TTC549 (cell line): ENCODE measurements around the gene GNB3.
"Not testable (repeated sequence)": the region's sequence is repeated elsewhere in the genome, so short reads cannot be mapped to it uniquely, and the experiment has no call there.

Experiments used
- FAIRE-seq: peaks from 2 replicates; lab custom pipeline; 2012; peaks lifted over from hg19 to GRCh38; lab: Jason Lieb, UNC

GNB3 gene

GRCh38 chr12:6863033-6863432 is 22.3 kb downstream of the GNB3 start:
- no peak for FAIRE-seq

GRCh38 chr12:6863586-6864321 is 23.0 kb downstream of the GNB3 start:
- no peak for FAIRE-seq

GRCh38 chr12:6865307-6865706 is 24.6 kb downstream of the GNB3 start:
- FAIRE-seq, result not testable (repeated sequence)

- no peak for FAIRE-seq
Observed at GRCh38 chr12:6866163-6866919, 25.6 kb downstream of the GNB3 start.

GRCh38 chr12:6866920-6867412 is 26.2 kb downstream of the GNB3 start:
- FAIRE-seq, result no peak

- FAIRE-seq, result no peak
Observed at GRCh38 chr12:6867413-6868210, 26.9 kb downstream of the GNB3 start, which contains the start of gene TPI1. Gene TPI1, plus strand, starts transcription at chr12:6867531. Its CDS starts 36 bp downstream, at chr12:6867567.

- FAIRE-seq, result no peak
Observed at GRCh38 chr12:6868211-6869048, 27.7 kb downstream of the GNB3 start.

- no peak for FAIRE-seq
Observed at GRCh38 chr12:6869049-6870021, 28.6 kb downstream of the GNB3 start.

- not testable (repeated sequence) for FAIRE-seq
Observed at GRCh38 chr12:6870304-6870703, 29.6 kb downstream of the GNB3 start.

GRCh38 chr12:6871052-6871957 is 30.6 kb downstream of the GNB3 start:
- no peak for FAIRE-seq

- FAIRE-seq, result no peak
Observed at GRCh38 chr12:6872073-6873048, 31.6 kb downstream of the GNB3 start.

- no peak for FAIRE-seq
Observed at GRCh38 chr12:6873094-6874014, 32.6 kb downstream of the GNB3 start, which contains the start of gene SPSB2. Gene SPSB2, minus strand, starts transcription at chr12:6873303. Its CDS starts 402 bp downstream, at chr12:6872901.

- not testable (repeated sequence) for FAIRE-seq
Observed at GRCh38 chr12:6874015-6874368, 33.3 kb downstream of the GNB3 start.

GRCh38 chr12:6879824-6880223 is 39.1 kb downstream of the GNB3 start:
- FAIRE-seq, result not testable (repeated sequence)

- no peak for FAIRE-seq
Observed at GRCh38 chr12:6883252-6883651, 42.5 kb downstream of the GNB3 start.

GRCh38 chr12:6883683-6884082 is 43.0 kb downstream of the GNB3 start:
- no peak for FAIRE-seq

GRCh38 chr12:6884539-6884938 is 43.8 kb downstream of the GNB3 start:
- FAIRE-seq, result no peak
